Measurements from ENCODE around the gene NDST1. TPM values are rescaled to one million over a fixed set of nuclear protein-coding genes. Genes with fewer than 3 reads are reported as not detected.

The NDST1 gene
- total and polyA plus RNA-seq, 3 experiments from 2014 or later: 0.13 to 2.8 (median 1.9) TPM

GRCh38 chr5:150589862-150590601 lies 82.1 kb downstream of the NDST1 start:
- CTCF ChIA-PET: no interaction called here
- Histone ChIP-seq H3K4me3 (ENCODE audit: low read length) (no peak overlapping the region), H3K27ac (ENCODE audit: low read depth, low read length) (no peak overlapping the region), H3K27me3 (ENCODE audit: insufficient read depth, low read length, poor library complexity, severe bottlenecking) (no peaks in the 10 kb centered on the region), H3K36me3 (ENCODE audit: insufficient read depth, low read length) (no peaks in the 10 kb centered on the region), H3K4me1 (ENCODE audit: insufficient read depth, low read length) (no peaks in the 10 kb centered on the region), H3K9me3 (ENCODE audit: low read length) (no peaks in the 10 kb centered on the region)
- H3K9me3 Mint-ChIP-seq: no peaks in the 10 kb centered on the region
- no peak overlapping the region for H3K27ac Mint-ChIP-seq
- no peaks in the 10 kb centered on the region for H3K4me1 Mint-ChIP-seq
- POLR2A ChIA-PET: no interaction called here
- H3K36me3 Mint-ChIP-seq: no peaks in the 10 kb centered on the region
- H3K4me3 Mint-ChIP-seq: no peak overlapping the region
- peaks cover 3 to 5% of the 10 kb centered on the region in 2 donors for H3K27me3 Mint-ChIP-seq
- DNase-seq: peak in 1 of 5 donors; percentile 33

- POLR2A ChIA-PET: no interaction called here
- Mint-ChIP-seq H3K4me1 (no peaks in the 10 kb centered on the region), H3K4me3 (no peak overlapping the region), H3K27ac (no peak overlapping the region), H3K27me3 (peaks cover 3 to 5% of the 10 kb centered on the region in 2 donors), H3K9me3 (no peaks in the 10 kb centered on the region), H3K36me3 (no peaks in the 10 kb centered on the region)
- Histone ChIP-seq H3K27ac (ENCODE audit: low read depth, low read length) (no peak overlapping the region), H3K4me1 (ENCODE audit: insufficient read depth, low read length) (no peaks in the 10 kb centered on the region), H3K9me3 (ENCODE audit: low read length) (no peaks in the 10 kb centered on the region), H3K27me3 (ENCODE audit: insufficient read depth, low read length, poor library complexity, severe bottlenecking) (no peaks in the 10 kb centered on the region), H3K4me3 (ENCODE audit: low read length) (no peak overlapping the region), H3K36me3 (ENCODE audit: insufficient read depth, low read length) (no peaks in the 10 kb centered on the region)
- CTCF ChIA-PET: no interaction called here
- peak in 1 of 5 donors; percentile 8 for DNase-seq
Measured at GRCh38 chr5:150590979-150591695, 83.2 kb downstream of the NDST1 start.

DNA sequence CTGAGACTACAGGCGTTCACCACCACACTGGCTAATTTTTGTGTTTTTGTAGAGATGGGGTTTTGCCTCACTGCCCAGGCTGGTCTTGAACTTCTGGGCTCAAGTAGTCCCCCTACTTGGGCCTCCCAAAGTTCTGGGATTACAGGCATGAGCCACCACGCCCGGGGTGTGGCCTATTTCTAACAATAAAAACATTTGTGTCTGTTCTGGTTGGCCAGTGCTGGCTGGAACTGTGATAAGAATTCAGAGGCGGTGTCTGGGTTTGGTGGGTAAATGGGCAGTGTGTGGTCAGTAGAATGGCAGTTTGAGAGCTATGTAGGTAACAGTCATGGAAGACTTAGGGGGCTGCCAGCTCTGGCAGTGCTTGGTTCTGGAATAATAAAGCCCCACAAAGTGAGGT lies 85.7 kb downstream of the NDST1 start:
- no peaks in the 10 kb centered on the region for H3K9me3 ChIP-seq (ENCODE audit: low read length)
- CTCF ChIA-PET: interaction anchor here (0.6 kb wide), 1 partner anchor 11 kb away, joined by 3 read pairs; no protein-coding TSS in a partner anchor
- DNase-seq: no peak
- no peak overlapping the region for H3K4me3 Mint-ChIP-seq
- no peak overlapping the region for H3K27ac Mint-ChIP-seq
- no peaks in the 10 kb centered on the region for H3K4me1 Mint-ChIP-seq
- H3K27me3 ChIP-seq (ENCODE audit: insufficient read depth, low read length, poor library complexity, severe bottlenecking): no peaks in the 10 kb centered on the region
- no peaks in the 10 kb centered on the region for H3K4me1 ChIP-seq (ENCODE audit: insufficient read depth, low read length)
- peaks cover 4 to 5% of the 10 kb centered on the region in 2 donors for H3K27me3 Mint-ChIP-seq
- no peak overlapping the region for H3K4me3 ChIP-seq (ENCODE audit: low read length)
- POLR2A ChIA-PET: no interaction called here
- H3K36me3 Mint-ChIP-seq: no peaks in the 10 kb centered on the region
- H3K27ac ChIP-seq (ENCODE audit: low read depth, low read length): no peak overlapping the region
- H3K36me3 ChIP-seq (ENCODE audit: insufficient read depth, low read length): no peaks in the 10 kb centered on the region
- H3K9me3 Mint-ChIP-seq: no peaks in the 10 kb centered on the region

DNA sequence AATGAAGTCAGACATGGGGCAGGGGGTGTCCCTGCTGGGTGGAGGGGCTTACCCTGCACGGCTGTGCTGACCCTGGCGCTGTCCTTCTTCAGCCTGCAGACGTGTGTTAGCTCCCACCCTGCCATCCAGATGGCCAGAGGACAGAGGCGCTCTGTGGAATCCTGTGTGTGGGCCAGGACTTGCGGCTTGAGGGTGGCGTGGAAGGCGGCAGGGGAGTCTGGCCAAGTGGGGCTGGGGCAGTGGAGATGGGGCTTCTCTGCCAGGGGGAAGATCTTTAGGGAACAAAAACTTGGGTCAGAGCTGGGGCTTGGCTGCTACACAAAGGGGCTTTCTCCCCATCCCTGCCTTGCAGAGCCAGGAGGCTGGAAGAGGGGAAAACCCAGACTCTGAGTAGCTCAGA lies 86.1 kb downstream of the NDST1 start:
- Mint-ChIP-seq H3K27me3 (peaks cover 4 to 5% of the 10 kb centered on the region in 2 donors), H3K36me3 (no peaks in the 10 kb centered on the region), H3K4me1 (no peaks in the 10 kb centered on the region), H3K27ac (no peak overlapping the region), H3K9me3 (no peaks in the 10 kb centered on the region), H3K4me3 (no peak overlapping the region)
- H3K27me3 ChIP-seq (ENCODE audit: insufficient read depth, low read length, poor library complexity, severe bottlenecking): no peaks in the 10 kb centered on the region
- no peak overlapping the region for H3K27ac ChIP-seq (ENCODE audit: low read depth, low read length)
- DNase-seq: no peak
- no peaks in the 10 kb centered on the region for H3K36me3 ChIP-seq (ENCODE audit: insufficient read depth, low read length)
- H3K4me1 ChIP-seq (ENCODE audit: insufficient read depth, low read length): no peaks in the 10 kb centered on the region
- ChIA-PET CTCF (interaction anchor here (0.6 kb wide), 1 partner anchor 11 kb away, joined by 3 read pairs; no protein-coding TSS in a partner anchor), POLR2A (no interaction called here)
- no peaks in the 10 kb centered on the region for H3K9me3 ChIP-seq (ENCODE audit: low read length)
- no peak overlapping the region for H3K4me3 ChIP-seq (ENCODE audit: low read length)

DNA sequence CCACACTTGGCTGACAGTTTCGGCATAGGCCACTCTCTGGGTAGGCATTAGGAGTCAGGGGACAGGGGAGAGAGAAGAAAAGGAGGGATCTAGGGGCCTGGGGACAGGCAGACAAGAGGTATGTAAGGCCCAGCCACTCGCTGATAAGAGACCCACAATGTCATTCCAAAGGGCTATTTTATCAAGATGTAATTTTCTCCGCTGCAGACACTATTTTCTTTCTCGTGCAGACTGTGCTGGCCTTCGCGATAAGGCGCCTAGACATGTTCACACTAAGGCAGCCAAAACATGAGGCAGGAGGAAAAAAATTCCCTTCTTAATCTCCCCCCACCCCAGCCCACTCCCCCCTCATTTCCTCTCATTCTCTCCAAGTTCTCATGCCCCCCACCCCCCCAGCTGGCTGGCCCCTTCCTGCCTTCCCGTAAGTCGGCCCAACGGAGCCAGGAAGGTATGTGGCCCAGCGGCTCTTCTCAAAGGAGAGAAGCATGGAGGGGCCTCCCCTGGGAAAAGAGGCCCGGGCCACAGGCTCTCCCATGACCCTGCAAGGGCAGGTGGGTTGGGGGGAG lies 87.6 kb downstream of the NDST1 start:
- POLR2A ChIA-PET: no interaction called here
- H3K27ac Mint-ChIP-seq: no peak overlapping the region
- H3K4me1 ChIP-seq (ENCODE audit: insufficient read depth, low read length): no peaks in the 10 kb centered on the region

GRCh38 chr5:150596313-150596712 lies 88.4 kb downstream of the NDST1 start:
- peaks cover 5 to 9% of the 10 kb centered on the region in 2 donors for H3K27me3 Mint-ChIP-seq
- Histone ChIP-seq H3K4me1 (ENCODE audit: insufficient read depth, low read length) (no peaks in the 10 kb centered on the region), H3K36me3 (ENCODE audit: insufficient read depth, low read length) (no peaks in the 10 kb centered on the region), H3K9me3 (ENCODE audit: low read length) (no peaks in the 10 kb centered on the region), H3K27me3 (ENCODE audit: insufficient read depth, low read length, poor library complexity, severe bottlenecking) (no peaks in the 10 kb centered on the region), H3K4me3 (ENCODE audit: low read length) (no peak overlapping the region), H3K27ac (ENCODE audit: low read depth, low read length) (no peak overlapping the region)
- H3K9me3 Mint-ChIP-seq: no peaks in the 10 kb centered on the region
- DNase-seq: no peak
- H3K36me3 Mint-ChIP-seq: no peaks in the 10 kb centered on the region
- no peaks in the 10 kb centered on the region for H3K4me1 Mint-ChIP-seq
- ChIA-PET POLR2A (no interaction called here), CTCF (no interaction called here)
- no peak overlapping the region for H3K27ac Mint-ChIP-seq
- no peak overlapping the region for H3K4me3 Mint-ChIP-seq

More for the DNA sequence above, 87.6 kb downstream of the NDST1 start:
- CTCF ChIA-PET: no interaction called here
- Mint-ChIP-seq H3K36me3 (no peaks in the 10 kb centered on the region), H3K9me3 (no peaks in the 10 kb centered on the region), H3K4me1 (no peaks in the 10 kb centered on the region), H3K4me3 (no peak overlapping the region), H3K27me3 (peaks cover 4 to 9% of the 10 kb centered on the region in 2 donors)
- Histone ChIP-seq H3K4me3 (ENCODE audit: low read length) (no peak overlapping the region), H3K9me3 (ENCODE audit: low read length) (no peaks in the 10 kb centered on the region), H3K36me3 (ENCODE audit: insufficient read depth, low read length) (no peaks in the 10 kb centered on the region), H3K27me3 (ENCODE audit: insufficient read depth, low read length, poor library complexity, severe bottlenecking) (no peaks in the 10 kb centered on the region), H3K27ac (ENCODE audit: low read depth, low read length) (no peak overlapping the region)
- no peak for DNase-seq

DNA sequence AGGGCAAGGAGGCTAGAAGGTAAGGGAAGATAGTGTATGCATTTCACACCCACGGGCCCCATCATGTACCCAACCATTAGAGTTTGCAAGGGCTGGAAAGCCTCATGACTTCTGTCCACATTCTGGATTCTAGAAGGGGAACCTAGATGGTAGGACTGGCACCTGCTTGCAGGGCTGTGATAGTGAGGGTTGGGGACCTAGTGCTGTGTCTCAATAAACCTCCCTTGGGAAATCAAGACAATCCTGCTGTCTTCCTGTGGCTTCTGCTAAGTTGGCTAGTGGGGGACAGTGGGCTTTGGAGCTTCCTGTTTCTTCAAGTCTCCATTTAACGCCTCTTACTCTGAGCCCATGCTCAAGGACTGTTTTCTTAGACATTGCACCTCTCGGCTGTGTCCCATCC lies 88.9 kb downstream of the NDST1 start:
- Histone ChIP-seq H3K27me3 (ENCODE audit: insufficient read depth, low read length, poor library complexity, severe bottlenecking) (no peaks in the 10 kb centered on the region), H3K4me3 (ENCODE audit: low read length) (no peak overlapping the region), H3K9me3 (ENCODE audit: low read length) (no peaks in the 10 kb centered on the region), H3K27ac (ENCODE audit: low read depth, low read length) (no peak overlapping the region), H3K36me3 (ENCODE audit: insufficient read depth, low read length) (no peaks in the 10 kb centered on the region), H3K4me1 (ENCODE audit: insufficient read depth, low read length) (no peaks in the 10 kb centered on the region)
- Mint-ChIP-seq H3K27me3 (peaks cover 6 to 9% of the 10 kb centered on the region in 2 donors), H3K4me3 (no peak overlapping the region), H3K9me3 (no peaks in the 10 kb centered on the region), H3K27ac (no peak overlapping the region), H3K4me1 (no peaks in the 10 kb centered on the region), H3K36me3 (no peaks in the 10 kb centered on the region)
- CTCF ChIA-PET: no interaction called here
- no peak for DNase-seq
- POLR2A ChIA-PET: no interaction called here

GRCh38 chr5:150598006-150598405 lies 90.1 kb downstream of the NDST1 start:
- CTCF ChIA-PET: no interaction called here
- peaks cover 6 to 13% of the 10 kb centered on the region in 2 donors for H3K27me3 Mint-ChIP-seq
- Histone ChIP-seq H3K4me3 (ENCODE audit: low read length) (no peak overlapping the region), H3K4me1 (ENCODE audit: insufficient read depth, low read length) (no peaks in the 10 kb centered on the region), H3K27me3 (ENCODE audit: insufficient read depth, low read length, poor library complexity, severe bottlenecking) (no peaks in the 10 kb centered on the region), H3K27ac (ENCODE audit: low read depth, low read length) (no peak overlapping the region), H3K36me3 (ENCODE audit: insufficient read depth, low read length) (no peaks in the 10 kb centered on the region), H3K9me3 (ENCODE audit: low read length) (no peaks in the 10 kb centered on the region)
- DNase-seq: peak in 1 of 5 donors; percentile 26
- POLR2A ChIA-PET: no interaction called here
- no peak overlapping the region for H3K27ac Mint-ChIP-seq
- no peaks in the 10 kb centered on the region for H3K36me3 Mint-ChIP-seq
- no peaks in the 10 kb centered on the region for H3K9me3 Mint-ChIP-seq
- no peaks in the 10 kb centered on the region for H3K4me1 Mint-ChIP-seq
- no peak overlapping the region for H3K4me3 Mint-ChIP-seq

All from CD8-positive, alpha-beta memory T cell (primary cell).